ENCODE data around the gene AUTS2. TPM values are rescaled to one million over a fixed set of nuclear protein-coding genes. Genes with fewer than 3 reads are reported as not detected.

AUTS2 gene
- total RNA-seq, 5 donors from 2014 or later (not counting 1 experiment from before 2014, with no cell fraction given): 10.6 to 66.2 (median 37.6) TPM

DNA sequence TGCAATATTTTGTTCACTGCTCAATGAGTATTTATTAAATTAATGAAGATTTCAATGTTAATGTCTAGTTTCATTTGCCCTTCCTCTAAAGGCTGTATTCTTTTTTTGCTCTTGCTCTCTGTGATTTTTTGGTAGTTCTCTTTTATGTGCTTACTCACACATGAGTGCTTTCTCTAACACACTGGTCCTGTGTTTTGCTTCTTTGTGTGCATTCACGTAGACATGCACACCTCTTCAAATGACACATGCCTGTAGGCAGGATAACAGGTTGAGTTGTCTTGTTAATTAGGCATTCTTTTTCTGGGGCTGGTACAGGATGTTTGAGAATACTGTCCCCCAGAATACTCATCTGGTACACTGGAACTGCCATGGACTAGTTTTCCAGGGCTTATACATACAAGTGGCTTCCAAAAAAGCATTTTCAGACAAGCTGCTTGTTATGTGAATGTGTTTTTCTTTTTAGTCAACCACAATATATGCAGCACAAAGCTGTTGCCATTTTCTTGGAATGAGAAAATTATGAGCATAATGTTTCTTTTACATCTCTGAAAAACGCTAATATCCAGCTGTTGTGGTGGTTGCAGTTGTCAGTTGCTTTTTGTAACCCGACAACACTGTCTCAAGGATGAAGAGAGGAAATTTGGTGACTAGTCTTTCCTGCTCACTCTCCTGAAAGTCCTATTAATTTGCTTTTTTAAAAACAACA is 416.4 kb downstream of the AUTS2 start:
- no peak overlapping the region for H3K4me3 ChIP-seq (ENCODE audit: control insufficient read depth in 1 of 2, extremely low read depth in 1 of 2, low read length in 1 of 2)
- Mint-ChIP-seq H3K36me3 (no peaks in the 10 kb centered on the region), H3K4me3 (no peak overlapping the region), H3K4me1 (no peaks in the 10 kb centered on the region), H3K9me3 (no peaks in the 10 kb centered on the region), H3K27ac (no peak overlapping the region), H3K27me3 (no peaks in the 10 kb centered on the region)
- H3K36me3 ChIP-seq (ENCODE audit: control insufficient read depth in 2 of 2, extremely low read depth in 1 of 2, insufficient read depth in 1 of 2, low read length in 1 of 2): no peaks in the 10 kb centered on the region
- ChIA-PET CTCF (no interaction called here), POLR2A (no interaction called here)
- no peak overlapping the region for H3K27ac ChIP-seq (ENCODE audit: low read length)
- no peak for DNase-seq
- peaks cover 0 to 6% of the 10 kb centered on the region in 2 experiments for H3K27me3 ChIP-seq (replicated peaks in 1 of 2; ENCODE audit: control insufficient read depth in 2 of 2, extremely low read depth in 1 of 2, insufficient read depth in 2 of 2, low read length in 1 of 2)
- H3K4me1 ChIP-seq (ENCODE audit: control insufficient read depth in 1 of 2, extremely low read depth in 1 of 2, insufficient read depth in 2 of 2, low read length in 2 of 2): no peaks in the 10 kb centered on the region
- WGBS (ENCODE audit: insufficient coverage): no CpG with 5 or more reads among the region's 3 CpGs
- no peak for ATAC-seq (replicated peaks in 1 of 4)
- no peaks in the 10 kb centered on the region for H3K9me3 ChIP-seq

DNA sequence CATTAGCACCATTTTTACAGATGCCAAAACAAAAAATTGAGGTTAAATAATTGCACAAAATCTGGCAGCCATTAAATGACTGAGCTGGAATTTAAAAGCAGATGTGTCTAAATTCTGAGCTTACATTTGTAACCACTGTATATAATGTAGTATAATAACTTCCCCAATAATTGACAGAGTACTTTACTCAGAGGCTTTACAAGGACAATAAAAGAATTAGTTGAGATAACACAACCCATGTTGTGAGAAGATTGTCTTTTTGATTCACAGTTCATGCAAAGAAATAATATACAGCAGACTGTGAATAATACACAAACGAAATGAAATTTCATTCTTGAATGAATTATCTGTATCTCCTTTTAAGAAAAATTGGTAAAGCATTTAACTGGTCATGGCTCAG is 417.1 kb downstream of the AUTS2 start:
- CTCF ChIA-PET: no interaction called here
- H3K36me3 ChIP-seq (ENCODE audit: control insufficient read depth in 2 of 2, extremely low read depth in 1 of 2, insufficient read depth in 1 of 2, low read length in 1 of 2): no peaks in the 10 kb centered on the region
- peaks cover 0 to 6% of the 10 kb centered on the region in 2 experiments for H3K27me3 ChIP-seq (replicated peaks in 1 of 2; ENCODE audit: control insufficient read depth in 2 of 2, extremely low read depth in 1 of 2, insufficient read depth in 2 of 2, low read length in 1 of 2)
- Mint-ChIP-seq H3K27ac (no peak overlapping the region), H3K9me3 (no peaks in the 10 kb centered on the region), H3K27me3 (no peaks in the 10 kb centered on the region), H3K4me3 (no peak overlapping the region), H3K36me3 (no peaks in the 10 kb centered on the region), H3K4me1 (no peaks in the 10 kb centered on the region)
- POLR2A ChIA-PET: no interaction called here
- H3K9me3 ChIP-seq: no peaks in the 10 kb centered on the region
- no peak overlapping the region for H3K27ac ChIP-seq (ENCODE audit: low read length)
- ATAC-seq (replicated peaks in 1 of 4) (no peak), DNase-seq (no peak)
- H3K4me3 ChIP-seq (ENCODE audit: control insufficient read depth in 1 of 2, extremely low read depth in 1 of 2, low read length in 1 of 2): no peak overlapping the region
- WGBS (ENCODE audit: insufficient coverage): no CpG with 5 or more reads among the region's 1 CpG
- no peaks in the 10 kb centered on the region for H3K4me1 ChIP-seq (ENCODE audit: control insufficient read depth in 1 of 2, extremely low read depth in 1 of 2, insufficient read depth in 2 of 2, low read length in 2 of 2)

DNA sequence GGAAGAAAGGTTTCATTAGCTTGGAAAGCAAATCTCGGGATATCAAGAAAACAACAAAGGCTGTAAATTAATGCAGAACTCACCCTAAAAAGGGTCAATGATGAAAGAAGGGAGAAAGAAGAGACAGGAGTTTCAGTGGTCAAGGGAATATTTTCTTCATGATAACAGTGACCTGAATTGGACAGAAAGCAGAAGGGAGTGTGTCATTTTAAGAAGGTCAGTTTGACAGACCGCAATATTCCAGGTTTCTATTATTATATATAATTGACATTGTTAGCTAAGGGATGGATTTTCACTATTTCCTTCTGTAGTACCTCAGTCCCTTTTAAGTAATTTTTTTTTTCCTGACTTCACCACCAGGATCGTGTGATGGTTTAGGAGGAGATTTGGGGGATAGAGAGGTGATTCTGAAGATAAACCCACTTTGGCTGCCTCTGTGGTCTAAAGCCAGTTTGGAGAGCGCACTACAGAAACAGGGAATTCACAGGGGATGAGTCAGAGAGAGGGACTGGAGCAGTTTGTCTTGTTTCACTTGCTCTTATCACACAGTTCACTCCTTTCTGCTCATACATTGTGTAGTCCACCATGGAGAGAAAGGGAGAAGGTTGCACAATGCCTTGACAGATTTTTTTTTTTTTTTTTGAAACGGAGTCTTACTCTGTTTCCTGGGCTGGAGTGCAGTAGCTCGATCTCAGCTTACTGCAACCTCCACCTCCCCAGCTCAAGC is 417.9 kb downstream of the AUTS2 start:
- no peaks in the 10 kb centered on the region for H3K36me3 Mint-ChIP-seq
- peaks cover 0 to 6% of the 10 kb centered on the region in 2 experiments for H3K27me3 ChIP-seq (replicated peaks in 1 of 2; ENCODE audit: control insufficient read depth in 2 of 2, extremely low read depth in 1 of 2, insufficient read depth in 2 of 2, low read length in 1 of 2)
- CTCF ChIA-PET: no interaction called here

DNA sequence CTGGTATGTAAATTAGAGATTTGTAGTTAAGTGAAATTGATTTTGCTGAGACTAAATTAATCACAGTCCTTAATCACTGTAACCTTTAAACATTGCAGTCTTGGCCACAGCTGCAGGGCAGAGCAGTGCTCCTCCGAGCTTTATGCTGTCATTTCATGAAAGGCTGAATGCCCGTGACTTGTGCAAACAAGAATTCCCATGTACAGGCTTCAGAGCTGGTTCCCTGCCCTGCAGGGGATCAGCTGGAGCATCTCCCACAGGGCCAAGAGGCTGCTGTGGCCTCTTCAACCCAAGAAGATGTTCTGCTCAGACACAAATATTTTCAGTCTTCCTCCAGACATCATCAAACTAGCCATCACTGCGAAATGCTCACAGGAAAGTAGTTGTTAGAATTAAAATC is 419.1 kb downstream of the AUTS2 start:
- ChIA-PET POLR2A (no interaction called here), CTCF (no interaction called here)
- Histone ChIP-seq H3K27ac (ENCODE audit: low read length) (no peak overlapping the region), H3K9me3 (no peaks in the 10 kb centered on the region), H3K27me3 (replicated peaks in 1 of 2; ENCODE audit: control insufficient read depth in 2 of 2, extremely low read depth in 1 of 2, insufficient read depth in 2 of 2, low read length in 1 of 2) (peaks cover 0 to 6% of the 10 kb centered on the region in 2 experiments), H3K36me3 (ENCODE audit: control insufficient read depth in 2 of 2, extremely low read depth in 1 of 2, insufficient read depth in 1 of 2, low read length in 1 of 2) (no peaks in the 10 kb centered on the region), H3K4me3 (ENCODE audit: control insufficient read depth in 1 of 2, extremely low read depth in 1 of 2, low read length in 1 of 2) (no peak overlapping the region), H3K4me1 (ENCODE audit: control insufficient read depth in 1 of 2, extremely low read depth in 1 of 2, insufficient read depth in 2 of 2, low read length in 2 of 2) (no peaks in the 10 kb centered on the region)
- Mint-ChIP-seq H3K4me1 (no peaks in the 10 kb centered on the region), H3K9me3 (peaks cover 0 to 3% (median 0%) of the 10 kb centered on the region in 3 donors), H3K4me3 (no peak overlapping the region), H3K36me3 (no peaks in the 10 kb centered on the region), H3K27ac (no peak overlapping the region), H3K27me3 (peaks cover 0 to 4% of the 10 kb centered on the region in 2 donors)
- DNase-seq (no peak), ATAC-seq (replicated peaks in 1 of 4) (no peak)
- 78% methylated on average over 2 of the region's 3 CpGs for WGBS (ENCODE audit: insufficient coverage)

More for the DNA sequence above, 417.9 kb downstream of the AUTS2 start:
- no peak overlapping the region for H3K4me3 ChIP-seq (ENCODE audit: control insufficient read depth in 1 of 2, extremely low read depth in 1 of 2, low read length in 1 of 2)
- H3K4me1 Mint-ChIP-seq: no peaks in the 10 kb centered on the region
- no peaks in the 10 kb centered on the region for H3K9me3 ChIP-seq
- H3K27me3 Mint-ChIP-seq: no peaks in the 10 kb centered on the region
- POLR2A ChIA-PET: no interaction called here
- no peak overlapping the region for H3K27ac Mint-ChIP-seq
- DNase-seq (no peak), ATAC-seq (replicated peaks in 1 of 4) (no peak)
- no peaks in the 10 kb centered on the region for H3K9me3 Mint-ChIP-seq
- WGBS (ENCODE audit: insufficient coverage): no CpG with 5 or more reads among the region's 6 CpGs
- H3K4me1 ChIP-seq (ENCODE audit: control insufficient read depth in 1 of 2, extremely low read depth in 1 of 2, insufficient read depth in 2 of 2, low read length in 2 of 2): no peaks in the 10 kb centered on the region
- no peaks in the 10 kb centered on the region for H3K36me3 ChIP-seq (ENCODE audit: control insufficient read depth in 2 of 2, extremely low read depth in 1 of 2, insufficient read depth in 1 of 2, low read length in 1 of 2)
- H3K4me3 Mint-ChIP-seq: no peak overlapping the region
- no peak overlapping the region for H3K27ac ChIP-seq (ENCODE audit: low read length)

DNA sequence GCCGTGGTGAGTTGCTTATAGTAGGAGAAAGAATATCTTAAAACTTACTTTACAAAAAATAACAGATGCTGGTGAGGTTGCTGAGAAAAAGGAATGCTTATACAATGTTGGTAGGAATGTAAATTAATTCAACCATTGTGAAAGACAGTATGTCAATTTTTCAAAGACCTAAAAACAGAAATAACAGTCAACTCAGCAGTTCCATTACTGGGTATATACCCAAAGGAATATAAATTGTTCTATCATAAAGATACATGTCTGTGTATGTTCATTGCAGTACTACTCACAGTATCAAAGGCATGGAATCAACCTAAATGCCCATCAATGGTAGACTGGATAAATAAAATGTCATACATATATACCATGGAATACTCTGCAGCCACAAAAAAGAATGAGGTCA is 420.4 kb downstream of the AUTS2 start:
- H3K4me1 Mint-ChIP-seq: no peaks in the 10 kb centered on the region
- Histone ChIP-seq H3K4me3 (ENCODE audit: control insufficient read depth in 1 of 2, extremely low read depth in 1 of 2, low read length in 1 of 2) (no peak overlapping the region), H3K27ac (ENCODE audit: low read length) (no peak overlapping the region), H3K36me3 (ENCODE audit: control insufficient read depth in 2 of 2, extremely low read depth in 1 of 2, insufficient read depth in 1 of 2, low read length in 1 of 2) (no peaks in the 10 kb centered on the region), H3K27me3 (replicated peaks in 1 of 2; ENCODE audit: control insufficient read depth in 2 of 2, extremely low read depth in 1 of 2, insufficient read depth in 2 of 2, low read length in 1 of 2) (peaks cover 0 to 6% of the 10 kb centered on the region in 2 experiments), H3K4me1 (ENCODE audit: control insufficient read depth in 1 of 2, extremely low read depth in 1 of 2, insufficient read depth in 2 of 2, low read length in 2 of 2) (no peaks in the 10 kb centered on the region), H3K9me3 (no peaks in the 10 kb centered on the region)
- peaks cover 0 to 3% (median 0%) of the 10 kb centered on the region in 3 donors for H3K9me3 Mint-ChIP-seq
- ATAC-seq (replicated peaks in 1 of 4) (no peak), DNase-seq (no peak)
- peaks cover 0 to 4% of the 10 kb centered on the region in 2 donors for H3K27me3 Mint-ChIP-seq
- ChIA-PET POLR2A (no interaction called here), CTCF (no interaction called here)
- H3K4me3 Mint-ChIP-seq: no peak overlapping the region
- WGBS (ENCODE audit: insufficient coverage): no CpG with 5 or more reads among the region's 1 CpG
- H3K27ac Mint-ChIP-seq: no peak overlapping the region
- no peaks in the 10 kb centered on the region for H3K36me3 Mint-ChIP-seq

DNA sequence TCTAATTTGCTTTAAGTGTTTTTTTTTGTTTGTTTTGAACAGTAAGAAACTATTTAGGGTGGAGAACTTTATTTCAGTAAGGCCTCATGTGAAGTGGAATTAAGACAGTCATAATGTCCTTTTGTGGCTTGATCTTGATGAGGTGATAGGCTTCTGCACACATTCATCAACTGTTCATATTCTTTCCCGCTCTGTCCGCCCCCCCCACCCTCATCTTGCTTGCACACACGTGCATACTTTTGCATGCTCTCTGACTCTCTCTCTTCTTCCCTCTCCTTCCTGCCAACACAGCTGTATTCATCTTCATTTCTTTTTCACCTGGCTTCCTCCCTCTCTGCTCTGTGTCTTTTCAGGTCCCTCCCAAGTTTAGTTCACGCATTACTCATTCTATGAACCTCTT is 429.6 kb downstream of the AUTS2 start:
- Mint-ChIP-seq H3K27ac (no peak overlapping the region), H3K9me3 (no peaks in the 10 kb centered on the region), H3K36me3 (no peaks in the 10 kb centered on the region), H3K4me3 (no peak overlapping the region), H3K27me3 (peaks cover 3 to 9% of the 10 kb centered on the region in 2 donors), H3K4me1 (peaks cover 0 to 12% (median 2%) of the 10 kb centered on the region in 3 donors)
- no peaks in the 10 kb centered on the region for H3K9me3 ChIP-seq
- ChIA-PET POLR2A (no interaction called here), CTCF (no interaction called here)
- no peak overlapping the region for H3K4me3 ChIP-seq (ENCODE audit: control insufficient read depth in 1 of 2, extremely low read depth in 1 of 2, low read length in 1 of 2)
- DNase-seq (no peak), ATAC-seq (replicated peaks in 1 of 4) (no peak)
- 20% methylated on average over 4 of the region's 4 CpGs for WGBS (ENCODE audit: insufficient coverage)
- no peaks in the 10 kb centered on the region for H3K4me1 ChIP-seq (ENCODE audit: control insufficient read depth in 1 of 2, extremely low read depth in 1 of 2, insufficient read depth in 2 of 2, low read length in 2 of 2)
- H3K27me3 ChIP-seq (replicated peaks in 1 of 2; ENCODE audit: control insufficient read depth in 2 of 2, extremely low read depth in 1 of 2, insufficient read depth in 2 of 2, low read length in 1 of 2): no peaks in the 10 kb centered on the region
- no peaks in the 10 kb centered on the region for H3K36me3 ChIP-seq (ENCODE audit: control insufficient read depth in 2 of 2, extremely low read depth in 1 of 2, insufficient read depth in 1 of 2, low read length in 1 of 2)
- H3K27ac ChIP-seq (ENCODE audit: low read length): no peak overlapping the region

Data from T-cell (primary cell).